H1 (cell line): ENCODE measurements around the gene OR1M1. TPM values are rescaled to one million over a fixed set of nuclear protein-coding genes. Genes with fewer than 3 reads are reported as not detected.

Source experiments
- ASH2L ChIP-seq: fragments of 200-600, 300-600 bp; sonication (generic); IDR thresholded peaks from one replicate; pipeline ENCODE4 v1.7.1; 2017; ENCODE audit warnings: low read length
- BACH1 ChIP-seq: IDR thresholded peaks from 2 replicates; pipeline ENCODE4 v1.6.1; 2012; ENCODE audit warnings: low read length, improper control_type of control experiment
- CBX5 ChIP-seq: fragments of 300-800, 300-1000 bp; sonication (generic); IDR thresholded peaks from 2 replicates; pipeline ENCODE4 v1.7.1; 2016; ENCODE audit warnings: antibody characterized with exemption, low read length, low read depth
- CBX8 ChIP-seq: fragments of 300-800, 300-1000 bp; sonication (generic); IDR thresholded peaks from 2 replicates; pipeline ENCODE4 v1.7.1; 2016; ENCODE audit warnings: low read depth, low read length, borderline replicate concordance
- CHD7 ChIP-seq: fragments of 300-600 bp; sonication (generic); IDR thresholded peaks from 2 replicates; pipeline ENCODE4 v1.7.1; 2012; ENCODE audit warnings: low read length, moderate library complexity, mild to moderate bottlenecking, inconsistent platforms; ENCODE audit not compliant: insufficient replicate concordance
- JUN ChIP-seq: IDR thresholded peaks from 2 replicates; pipeline ENCODE4 v1.6.1; 2011; ENCODE audit warnings: low read depth, mild to moderate bottlenecking, improper control_type of control experiment, low read length
- RAD21 ChIP-seq, 2 experiments: IDR thresholded peaks in 1 of 2; conservative IDR thresholded peaks in 1 of 2; 2 replicates each; pipeline ENCODE4 v1.6.1; 2011; ENCODE audit warnings: low read depth in 2 of 2, low read length in 2 of 2, improper control_type of control experiment in 1 of 2, inconsistent platforms in 1 of 2, mild to moderate bottlenecking in 1 of 2, moderate library complexity in 1 of 2
- SIX5 ChIP-seq: IDR thresholded peaks from 2 replicates; pipeline ENCODE4 v1.6.1; 2011; ENCODE audit warnings: mild to moderate bottlenecking, low read depth, low read length
- TAF1 ChIP-seq: IDR thresholded peaks from 2 replicates; pipeline ENCODE4 v1.6.1; 2011; ENCODE audit warnings: mild to moderate bottlenecking, low read depth, low read length
- polyA plus RNA-seq, 7 experiments: library from polyadenylated mRNA; depleted of rRNA in 3 of 7; stranded (reverse) in 5 of 7; unstranded in 2 of 7; fragments of >200 nt in 5 of 7; fragments of 200-250 nt in 2 of 7; gene quantifications; 1 replicate in 5 of 7; 2 replicates in 1 of 7; 4 replicates in 1 of 7; pipeline versions ENCODE4 v1.2.1 to v1.2.3, GENCODE V29; 2011 to 2013; ENCODE audit warnings: missing spikeins in 2 of 7, mixed read lengths in 2 of 7
- total RNA-seq: library from RNA; stranded (reverse); fragmentation: NEBNext Ultra II Directional; extraction: Animal tissue kit (Norgen Biotek cat#: 25700); gene quantifications from 2 replicates; pipeline ENCODE4 v1.2.1, GENCODE V29; 2021

OR1M1 gene
- total and polyA plus RNA-seq, 2 of the 8 experiments (the other 6 are each of a cell fraction or from before 2014, with no cell fraction given), result 0.12 TPM; not detected in 1

DNA sequence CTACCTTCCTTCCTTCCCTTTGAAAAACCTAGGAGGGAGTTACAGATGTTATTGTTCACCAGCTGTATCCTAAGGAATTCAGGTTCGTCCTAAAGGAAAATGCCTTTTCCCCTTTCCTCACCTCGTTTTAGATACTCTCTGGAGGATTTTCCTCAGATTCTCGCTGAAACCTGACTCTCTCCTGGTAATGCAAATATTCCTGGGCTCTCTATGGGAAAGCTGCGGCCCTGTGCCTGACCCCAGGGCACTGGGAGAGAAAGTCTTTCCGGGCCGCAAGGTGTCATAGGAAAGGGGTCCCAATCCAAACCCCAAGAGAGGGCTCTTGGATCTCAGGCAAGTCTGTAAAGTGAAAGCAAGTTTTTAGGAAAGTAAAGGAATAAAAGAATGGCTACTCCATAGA, 13.1 kb upstream of the OR1M1 start (continued):
- TF ChIP-seq CHD7 (no peak), RAD21 (IDR thresholded peaks at IDR 0.05 in 1 of 2, conservative IDR thresholded peaks at IDR 0.05 in 1 of 2; ENCODE audit: low read depth in 2 of 2, low read length in 2 of 2) (no peak), TAF1 (no peak), ASH2L (no peak), BACH1 (no peak), SIX5 (no peak), CBX8 (no peak), CBX5 (no peak), JUN (no peak)
